A375 (cell line): ENCODE results near the gene SELENOF. TPM values are rescaled to one million over a fixed set of nuclear protein-coding genes. Genes with fewer than 3 reads are reported as not detected.

Experiments used
- total RNA-seq: library from RNA; depleted of rRNA; stranded (reverse); fragments of >200 nt; shearing (Covaris generic); gene quantifications from 2 replicates; pipeline ENCODE4 v1.2.3, GENCODE V29; 2014; rRNA removed

Gene SELENOF
- 69.6 and 79.1 TPM in 2 replicates for total RNA-seq

GRCh38 chr1:86913896-86914600 lies at the start of gene SELENOF:
Gene SELENOF (minus strand): TSS chr1:86914126. CDS start chr1:86914111, 15 bp downstream.

GRCh38 chr1:86914601-86914997 lies 673 bp upstream of the SELENOF start, which contains the start of gene HS2ST1:
Gene HS2ST1 (plus strand): TSS chr1:86914635.

Other genes starting within 250 kb of the SELENOF start
- 12.6 and 13.1 TPM in 2 replicates for gene SH3GLB1, start 209.6 kb downstream of the SELENOF start, total RNA-seq
- gene HS2ST1, start 509 bp upstream of the SELENOF start, total RNA-seq, result 10.1 and 11.6 TPM in 2 replicates